ENCODE data around the gene CBFB.
A peak's percentile ranks its signal among the peaks of the same experiment; 100 is the strongest.

CBFB gene

DNA sequence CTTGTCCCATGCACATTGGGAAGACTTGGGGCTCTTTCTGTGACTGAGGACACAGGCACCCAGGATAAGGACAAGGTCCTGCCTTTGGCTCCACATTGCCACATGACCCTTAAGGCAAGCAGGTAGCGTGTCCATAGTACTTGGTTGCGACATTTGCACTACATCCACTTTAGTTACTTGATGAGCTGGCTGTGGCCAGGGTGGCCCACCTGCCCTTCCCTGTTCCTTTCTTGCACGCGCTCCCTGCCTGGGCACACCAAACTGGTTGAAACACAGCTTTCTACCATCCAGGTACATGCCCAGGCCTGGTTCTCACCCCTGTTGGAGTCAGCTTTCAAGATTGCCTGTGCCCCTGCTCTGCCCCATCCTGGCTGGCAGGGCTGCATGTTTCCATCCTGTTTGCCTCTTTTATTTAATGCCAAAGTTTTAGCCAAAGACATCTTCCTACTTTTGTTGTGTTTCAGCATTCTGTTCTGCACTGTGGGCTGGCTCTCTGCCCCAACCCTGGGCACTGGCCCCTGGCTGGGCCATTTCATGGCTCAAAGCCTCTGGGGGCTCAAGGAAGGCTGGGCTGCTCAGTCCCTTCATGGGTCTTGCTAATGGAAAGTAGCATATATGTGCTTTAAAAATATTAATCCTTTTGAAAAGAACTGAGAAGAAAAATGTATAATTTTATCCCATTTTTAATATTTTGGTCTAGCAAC is 118.6 kb downstream of the CBFB start:
- Histone ChIP-seq H3K36me3 (ENCODE audit: control insufficient read depth, insufficient read depth, low read length) (peaks cover 44% of the 10 kb centered on the region), H3K27ac (ENCODE audit: insufficient read depth, low read depth, low read length, poor library complexity, severe bottlenecking) (no peak overlapping the region), H3K4me1 (ENCODE audit: control insufficient read depth, insufficient read depth, low read length) (no peaks in the 10 kb centered on the region), H3K27me3 (ENCODE audit: control insufficient read depth, insufficient read depth, low read length, poor library complexity, severe bottlenecking) (peaks cover 35% of the 10 kb centered on the region), H3K4me3 (ENCODE audit: insufficient read depth, low read depth, low read length) (no peak overlapping the region), H3K9me3 (ENCODE audit: control insufficient read depth, low read length) (no peaks in the 10 kb centered on the region)
- WGBS, 2 experiments, result 96 to 98% methylated on average over 4 of the region's 4 CpGs

DNA sequence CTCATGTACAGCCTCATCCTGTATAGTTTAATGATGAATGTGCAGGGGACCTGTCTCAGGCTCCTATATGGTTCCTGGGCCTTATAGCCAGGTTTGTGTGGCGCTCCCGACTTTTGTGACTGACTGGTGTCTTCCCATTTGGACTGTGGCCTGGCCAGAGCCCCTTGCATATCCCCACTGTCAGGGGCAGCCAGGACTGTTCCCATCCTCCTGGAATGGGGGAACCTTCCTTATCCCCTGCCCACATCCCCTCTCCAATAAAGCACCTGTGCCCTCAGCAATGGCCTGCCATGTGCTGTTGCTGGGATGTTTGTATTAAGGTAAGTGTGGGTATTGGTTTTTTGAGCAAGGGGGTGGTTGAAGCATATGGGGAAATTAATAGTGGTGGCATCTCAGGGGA is 119.3 kb downstream of the CBFB start:
- no peaks in the 10 kb centered on the region for H3K4me1 ChIP-seq (ENCODE audit: control insufficient read depth, insufficient read depth, low read length)
- H3K27me3 ChIP-seq (ENCODE audit: control insufficient read depth, insufficient read depth, low read length, poor library complexity, severe bottlenecking), result peaks cover 42% of the 10 kb centered on the region
- H3K9me3 ChIP-seq (ENCODE audit: control insufficient read depth, low read length), result no peaks in the 10 kb centered on the region
- H3K4me3 ChIP-seq (ENCODE audit: insufficient read depth, low read depth, low read length), result no peak overlapping the region
- 92 to 97% methylated on average over 2 of the region's 2 CpGs for WGBS, 2 experiments
- peaks cover 39% of the 10 kb centered on the region for H3K36me3 ChIP-seq (ENCODE audit: control insufficient read depth, insufficient read depth, low read length)
- H3K27ac ChIP-seq (ENCODE audit: insufficient read depth, low read depth, low read length, poor library complexity, severe bottlenecking), result no peak overlapping the region

DNA sequence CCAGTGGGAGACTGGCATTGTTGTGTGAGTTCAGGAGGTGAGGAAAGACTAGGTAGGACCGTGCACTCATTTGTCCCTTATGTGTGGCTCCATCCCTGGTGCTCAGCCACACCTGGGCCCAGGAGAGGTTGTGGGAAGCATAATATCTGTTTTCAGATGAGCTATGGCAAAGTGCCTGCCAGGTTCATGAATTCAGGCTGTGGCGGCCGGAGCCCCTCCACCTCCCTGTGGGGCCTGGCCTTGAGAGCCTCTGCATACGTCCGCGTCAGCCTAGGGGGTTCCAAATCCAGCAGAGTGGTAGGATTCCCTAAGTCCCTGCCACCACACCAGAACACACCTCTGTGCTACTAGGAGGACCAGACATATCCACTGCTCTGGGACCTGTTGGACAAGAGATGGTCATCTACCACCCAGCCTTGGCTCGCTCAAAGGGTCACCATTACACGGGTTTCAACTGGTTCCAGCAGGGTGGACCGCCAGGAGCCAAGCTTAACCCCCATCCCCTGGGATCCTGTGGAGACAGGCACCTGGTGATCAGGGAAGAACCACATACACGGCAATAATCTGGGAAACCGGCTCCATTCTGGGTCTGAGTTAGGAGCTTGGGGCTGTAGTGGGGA is 119.8 kb downstream of the CBFB start:
- H3K4me3 ChIP-seq (ENCODE audit: insufficient read depth, low read depth, low read length), result no peak overlapping the region
- peaks cover 47% of the 10 kb centered on the region for H3K27me3 ChIP-seq (ENCODE audit: control insufficient read depth, insufficient read depth, low read length, poor library complexity, severe bottlenecking)
- no peak overlapping the region for H3K27ac ChIP-seq (ENCODE audit: insufficient read depth, low read depth, low read length, poor library complexity, severe bottlenecking)
- no peaks in the 10 kb centered on the region for H3K9me3 ChIP-seq (ENCODE audit: control insufficient read depth, low read length)
- H3K4me1 ChIP-seq (ENCODE audit: control insufficient read depth, insufficient read depth, low read length), result no peaks in the 10 kb centered on the region
- H3K36me3 ChIP-seq (ENCODE audit: control insufficient read depth, insufficient read depth, low read length), result peaks cover 34% of the 10 kb centered on the region
- 95% methylated on average over 11 of the region's 11 CpGs for WGBS, 2 experiments

DNA sequence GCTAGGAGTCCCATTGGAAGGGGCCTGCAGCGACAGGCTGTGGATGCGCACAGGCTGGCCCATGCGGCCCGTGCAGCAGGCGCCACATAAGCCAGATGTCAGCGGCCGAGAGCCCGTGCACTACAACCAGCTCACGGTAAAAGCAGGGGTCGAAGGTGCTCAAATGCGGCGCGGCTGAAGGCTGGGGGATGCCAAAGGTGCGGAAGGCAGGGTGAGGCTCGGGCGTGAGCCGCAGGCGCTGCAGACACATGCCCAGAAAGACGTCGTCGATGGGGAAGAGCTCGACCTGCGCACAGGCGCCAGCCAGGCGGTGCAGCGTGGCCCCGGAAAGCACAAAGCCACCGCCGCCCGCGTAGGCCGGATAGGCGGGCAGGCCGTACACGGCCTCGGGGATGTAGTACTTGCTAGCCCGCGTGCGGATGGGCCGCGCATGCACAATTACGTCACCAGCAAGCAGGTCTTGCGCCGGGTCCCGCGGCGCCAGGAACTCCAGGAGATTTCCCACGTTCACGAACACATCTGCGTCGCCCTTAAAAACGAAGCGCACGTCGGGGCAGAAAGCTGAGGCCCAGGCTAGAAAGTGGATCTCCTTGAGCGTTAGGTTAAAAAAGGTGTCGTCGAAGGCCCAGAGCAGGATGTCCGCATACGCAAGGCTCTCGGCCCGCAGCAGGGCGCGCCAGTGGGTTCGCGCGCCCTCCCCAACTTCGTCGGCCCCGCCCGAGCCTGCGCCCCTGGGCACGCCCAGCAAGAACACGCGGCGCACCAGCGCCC is 120.5 kb downstream of the CBFB start:
- H3K27me3 ChIP-seq (ENCODE audit: control insufficient read depth, insufficient read depth, low read length, poor library complexity, severe bottlenecking), result peaks cover 54% of the 10 kb centered on the region
- no peaks in the 10 kb centered on the region for H3K9me3 ChIP-seq (ENCODE audit: control insufficient read depth, low read length)
- H3K36me3 ChIP-seq (ENCODE audit: control insufficient read depth, insufficient read depth, low read length), result peaks cover 28% of the 10 kb centered on the region
- no peak overlapping the region for H3K27ac ChIP-seq (ENCODE audit: insufficient read depth, low read depth, low read length, poor library complexity, severe bottlenecking)
- H3K4me3 ChIP-seq (ENCODE audit: insufficient read depth, low read depth, low read length), result no peak overlapping the region
- no peaks in the 10 kb centered on the region for H3K4me1 ChIP-seq (ENCODE audit: control insufficient read depth, insufficient read depth, low read length)
- WGBS, 2 experiments, result 75 to 77% methylated on average over 77 of the region's 77 CpGs

GRCh38 chr16:67150047-67150832 is 121.3 kb downstream of the CBFB start:
- Histone ChIP-seq H3K4me1 (ENCODE audit: control insufficient read depth, insufficient read depth, low read length) (no peaks in the 10 kb centered on the region), H3K27ac (ENCODE audit: insufficient read depth, low read depth, low read length, poor library complexity, severe bottlenecking) (no peak overlapping the region), H3K36me3 (ENCODE audit: control insufficient read depth, insufficient read depth, low read length) (peaks cover 21% of the 10 kb centered on the region), H3K9me3 (ENCODE audit: control insufficient read depth, low read length) (no peaks in the 10 kb centered on the region), H3K4me3 (ENCODE audit: insufficient read depth, low read depth, low read length) (peak overlapping the region; percentile 44), H3K27me3 (ENCODE audit: control insufficient read depth, insufficient read depth, low read length, poor library complexity, severe bottlenecking) (peaks cover 62% of the 10 kb centered on the region)
- WGBS, 2 experiments, result 5% methylated on average over 94 of the region's 94 CpGs

Data from ectodermal cell (in vitro differentiated cells).